Measurements from ENCODE around the gene SLC5A6. TPM values are rescaled to one million over a fixed set of nuclear protein-coding genes. Genes with fewer than 3 reads are reported as not detected.

Gene SLC5A6
- total and polyA plus RNA-seq, 2 of the 8 experiments (the other 6 are each of a cell fraction or from before 2014, with no cell fraction given) = 118 to 183 TPM

DNA sequence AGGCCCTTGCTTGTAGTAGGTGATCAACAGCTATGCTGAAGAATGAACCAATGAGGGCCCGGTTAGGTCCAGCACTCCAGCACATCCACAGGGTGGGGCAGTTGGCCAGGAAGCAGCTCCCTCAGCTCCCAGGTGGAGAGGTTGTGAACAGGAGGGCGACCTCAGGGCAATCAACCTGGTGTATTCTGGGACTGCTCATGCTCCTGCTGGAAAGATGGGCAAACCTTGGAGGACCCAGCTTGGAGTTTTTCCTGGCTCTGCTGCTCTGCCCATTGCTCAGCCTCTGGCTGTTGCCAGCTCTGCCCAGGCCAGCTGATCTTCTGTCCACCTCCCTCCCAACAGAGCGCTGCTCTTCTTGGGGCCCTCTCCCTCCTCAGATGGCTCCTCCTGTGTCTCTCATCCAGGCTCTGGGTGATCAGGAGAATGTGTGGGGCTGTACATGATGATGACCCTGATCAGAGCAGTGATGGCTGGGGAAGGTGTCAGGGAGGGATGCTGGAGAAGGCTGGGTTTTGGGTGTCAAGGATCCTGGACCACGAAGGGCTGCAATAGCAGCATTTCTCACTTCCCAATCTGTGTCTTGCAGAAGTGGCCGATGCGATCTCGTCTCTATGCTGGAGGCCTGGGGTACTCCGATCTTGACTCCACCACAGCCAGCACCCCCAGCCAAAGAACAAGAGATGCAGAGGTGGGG lies 59.8 kb downstream of the SLC5A6 start:
- H2BK15ac ChIP-seq (ENCODE audit: low read length) = no peak overlapping the region
- no peak overlapping the region for H3K14ac ChIP-seq (ENCODE audit: insufficient read length)
- ChIA-PET CTCF (ENCODE audit: partially characterized antibody) (interaction anchor here (0.6 to 5.6 kb wide), 10 partner anchors 8 to 151 kb away, joined by 3 to 27 read pairs (median 4); partner anchors contain the start of gene TRIM54), POLR2A (ENCODE audit: partially characterized antibody) (interaction anchor here (0.6 to 1.2 kb wide), 5 partner anchors 13 to 79 kb away, joined by 3 to 4 read pairs (median 3); partner anchors contain the start of gene PRR30)
- no peaks in the 10 kb centered on the region for H3K9me3 ChIP-seq (ENCODE audit: insufficient read depth in 2 of 2, low read depth in 1 of 2, low read length in 1 of 2)
- H3K79me1 ChIP-seq (ENCODE audit: low read depth, low read length) = no peaks in the 10 kb centered on the region
- H3K27me3 ChIP-seq (replicated peaks in 1 of 4; ENCODE audit: control insufficient read depth in 3 of 4, extremely low read depth in 1 of 4, insufficient read depth in 3 of 4, low read length in 3 of 4) = no peaks in the 10 kb centered on the region
- no peak overlapping the region for H4K91ac ChIP-seq (replicated peaks; ENCODE audit: insufficient read length, low read length)
- H3K23me2 ChIP-seq (ENCODE audit: low read depth, low read length) = no peaks in the 10 kb centered on the region
- no peak overlapping the region; the same call in 1 of the 2 replicates for H4K8ac ChIP-seq (ENCODE audit: extremely low read depth, insufficient read depth, low read length)
- no peak overlapping the region for H3K4ac ChIP-seq (replicated peaks; ENCODE audit: insufficient read length, low read depth, low read length)
- no peak overlapping the region for H2AK5ac ChIP-seq (ENCODE audit: low read depth, low read length)
- no peak overlapping the region for H3K23ac ChIP-seq (ENCODE audit: insufficient read length)
- 93% methylated on average over 8 of the region's 8 CpGs; no CpG with 5 or more reads in 1 of the 2 experiments for WGBS, 2 experiments (ENCODE audit: extremely low coverage in 1 of 2, insufficient coverage in 1 of 2, insufficient read length in 1 of 2, insufficient replicate concordance in 2 of 2, low coverage in 1 of 2, low lambda C conversion rate in 2 of 2, missing lambda C conversion rate in 1 of 2)
- no peak overlapping the region for H4K5ac ChIP-seq (ENCODE audit: insufficient read length, low read depth, low read length)
- no peak overlapping the region for H2AFZ ChIP-seq (ENCODE audit: low read length)
- no peaks in the 10 kb centered on the region for H4K20me1 ChIP-seq (replicated peaks in 1 of 2; ENCODE audit: control insufficient read depth in 1 of 2, insufficient read depth in 2 of 2, low read length in 2 of 2)
- DNase-seq (ENCODE audit: low read depth in 1 of 2, low spot score in 2 of 2) (no peak), FAIRE-seq (no peak)
- no peak overlapping the region for H3K18ac ChIP-seq (ENCODE audit: extremely low read depth, low read length)
- no peak overlapping the region for H3K4me3 ChIP-seq (ENCODE audit: extremely low read depth in 1 of 4, insufficient read depth in 2 of 4, low read depth in 3 of 4, low read length in 4 of 4)
- no peak overlapping the region for H3K27ac ChIP-seq (ENCODE audit: low read depth, low read length)
- no peaks in the 10 kb centered on the region for H3K36me3 ChIP-seq (ENCODE audit: control insufficient read depth in 2 of 4, insufficient read depth in 4 of 4, low read length in 3 of 4)
- H3K79me2 ChIP-seq (ENCODE audit: control insufficient read depth in 1 of 2, insufficient read depth in 2 of 2, low read length in 2 of 2) = no peaks in the 10 kb centered on the region
- H3K9ac ChIP-seq (replicated peaks in 1 of 4; ENCODE audit: extremely low read depth in 1 of 4, low read depth in 3 of 4, low read length in 3 of 4) = no peak overlapping the region
- no peak overlapping the region for H2BK12ac ChIP-seq (ENCODE audit: low read depth, low read length)
- no peaks in the 10 kb centered on the region; a peak in 1 of 7 replicates for H3K4me1 ChIP-seq (replicated peaks in 1 of 4; ENCODE audit: control insufficient read depth in 3 of 4, insufficient read depth in 4 of 4, low read length in 3 of 4)
- H2BK120ac ChIP-seq (replicated peaks; ENCODE audit: low read depth, low read length) = no peak overlapping the region
- H2BK20ac ChIP-seq (ENCODE audit: low read length) = no peak overlapping the region
- H2BK5ac ChIP-seq (ENCODE audit: low read depth, low read length) = no peak overlapping the region
- no peak overlapping the region for H3K4me2 ChIP-seq (ENCODE audit: insufficient read depth in 1 of 2, low read depth in 2 of 2, low read length in 2 of 2)
- no peak overlapping the region for H3K56ac ChIP-seq (replicated peaks; ENCODE audit: insufficient read length, low read depth, low read length)
- no peak for TF ChIP-seq KDM5A (IDR thresholded peaks at IDR 0.05; ENCODE audit: low read length)
- TF ChIP-seq SP2 (IDR thresholded peaks at IDR 0.05; ENCODE audit: low read length) = no peak
- no peak for TF ChIP-seq SRF (IDR thresholded peaks at IDR 0.05; ENCODE audit: low read depth, low read length)
- TF ChIP-seq KDM1A (IDR thresholded peaks at IDR 0.05; ENCODE audit: borderline replicate concordance, low read length) = no peak
- TF ChIP-seq RAD21 (IDR thresholded peaks at IDR 0.05 in 1 of 2, conservative IDR thresholded peaks at IDR 0.05 in 1 of 2; ENCODE audit: low read depth in 2 of 2, low read length in 2 of 2) = peak; percentile 42 to 64
- TF ChIP-seq POU5F1 (IDR thresholded peaks at IDR 0.05; ENCODE audit: low read depth, low read length) = no peak
- TF ChIP-seq HDAC6 (IDR thresholded peaks at IDR 0.05; ENCODE audit: low read depth, low read length) = no peak
- no peak for TF ChIP-seq TBP (IDR thresholded peaks at IDR 0.05; ENCODE audit: low read depth, low read length)
- TF ChIP-seq, protein P1, sequence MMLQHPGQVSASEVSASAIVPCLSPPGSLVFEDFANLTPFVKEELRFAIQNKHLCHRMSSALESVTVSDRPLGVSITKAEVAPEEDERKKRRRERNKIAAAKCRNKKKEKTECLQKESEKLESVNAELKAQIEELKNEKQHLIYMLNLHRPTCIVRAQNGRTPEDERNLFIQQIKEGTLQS (IDR thresholded peaks at IDR 0.05; ENCODE audit: insufficient read depth, low read depth, low read length) = no peak
- no peak for TF ChIP-seq SP4 (IDR thresholded peaks at IDR 0.05; ENCODE audit: low read length)
- TF ChIP-seq BCL11A (IDR thresholded peaks at IDR 0.05; ENCODE audit: low read depth in 2 of 2, low read length in 2 of 2) = no peak
